Activated T-cell treated with anti-CD3 and anti-CD28 coated beads, Interleukin-2, amount 50 U/mL, for 4 hours (primary cell): ENCODE data around the gene SF3B3. TPM values are rescaled to one million over a fixed set of nuclear protein-coding genes. Genes with fewer than 3 reads are reported as not detected.
"Not testable (repeated sequence)": the region's sequence is repeated elsewhere in the genome, so short reads cannot be mapped to it uniquely, and the experiment has no call there.

Experiments
- ATAC-seq, 2 donors: fragments of 200-7000 bp; cut with Tn5 transposase; one replicate each; pipeline ENCODE4 v1.10.0; 2021
- DNase-seq: peaks from one replicate; pipeline ENCODE4 v3.0.0-alpha.2; 2020
- H3K27me3 Mint-ChIP-seq: one replicate; pipeline ENCODE4 v1.8.0; 2021; ENCODE audit warnings: low read depth, mixed read lengths
- H3K36me3 Mint-ChIP-seq: one replicate; pipeline ENCODE4 v1.8.0; 2022; ENCODE audit warnings: mixed read lengths; ENCODE audit not compliant: insufficient read depth
- H3K4me1 Mint-ChIP-seq: one replicate; pipeline ENCODE4 v1.8.0; 2021; ENCODE audit warnings: low read depth, mixed read lengths
- H3K4me3 Mint-ChIP-seq: one replicate; pipeline ENCODE4 v1.8.0; 2021; ENCODE audit warnings: mild to moderate bottlenecking, moderate library complexity, mixed read lengths
- H3K9me3 Mint-ChIP-seq: one replicate; pipeline ENCODE4 v1.8.0; 2021; ENCODE audit warnings: mixed read lengths
- total RNA-seq, 3 donors: library from RNA; stranded (reverse); gene quantifications; one replicate each; pipeline ENCODE4 v1.2.1, GENCODE V29; 2021

Gene SF3B3
- total RNA-seq, 3 donors from 2014 or later: 647 to 745 (median 710) TPM

- peaks cover 42% of the 10 kb centered on the region for H3K4me1 Mint-ChIP-seq
- H3K9me3 Mint-ChIP-seq: no peaks in the 10 kb centered on the region
- no peak for DNase-seq
- H3K27me3 Mint-ChIP-seq: no peaks in the 10 kb centered on the region
- H3K4me3 Mint-ChIP-seq: peak overlapping the region; percentile 99
- ATAC-seq: no peak
- H3K36me3 Mint-ChIP-seq: peaks cover 42% of the 10 kb centered on the region
Measured at GRCh38 chr16:70527315-70527996, 3.8 kb downstream of the SF3B3 start.

- ATAC-seq (peak in 1 of 2 donors; percentile 42), DNase-seq (no peak)
- Mint-ChIP-seq H3K36me3 (peaks cover 53% of the 10 kb centered on the region), H3K27me3 (no peaks in the 10 kb centered on the region), H3K4me1 (peaks cover 50% of the 10 kb centered on the region), H3K4me3 (peak overlapping the region; percentile 39), H3K9me3 (no peaks in the 10 kb centered on the region)
Measured at GRCh38 chr16:70529051-70529777, 5.6 kb downstream of the SF3B3 start.

- not testable (repeated sequence) for H3K27me3 Mint-ChIP-seq, H3K9me3 Mint-ChIP-seq, DNase-seq, H3K4me3 Mint-ChIP-seq, ATAC-seq
- H3K4me1 Mint-ChIP-seq: peaks cover 52% of the 10 kb centered on the region
- peaks cover 56% of the 10 kb centered on the region for H3K36me3 Mint-ChIP-seq
Measured at GRCh38 chr16:70529954-70530353, 6.3 kb downstream of the SF3B3 start.

GRCh38 chr16:70534971-70535370 lies 11.4 kb downstream of the SF3B3 start:
- Mint-ChIP-seq H3K9me3 (no peaks in the 10 kb centered on the region), H3K4me1 (peaks cover 24% of the 10 kb centered on the region), H3K36me3 (peaks cover 56% of the 10 kb centered on the region), H3K4me3 (no peak overlapping the region), H3K27me3 (no peaks in the 10 kb centered on the region)
- no peak for ATAC-seq
- no peak for DNase-seq

GRCh38 chr16:70540994-70541393 lies 17.4 kb downstream of the SF3B3 start:
- no peaks in the 10 kb centered on the region for H3K27me3 Mint-ChIP-seq
- no peaks in the 10 kb centered on the region for H3K9me3 Mint-ChIP-seq
- H3K4me3 Mint-ChIP-seq: no peak overlapping the region
- no peak for ATAC-seq
- DNase-seq: no peak
- H3K36me3 Mint-ChIP-seq: peaks cover 56% of the 10 kb centered on the region
- peaks cover 8% of the 10 kb centered on the region for H3K4me1 Mint-ChIP-seq

GRCh38 chr16:70544548-70544947 lies 20.9 kb downstream of the SF3B3 start:
- no peak for ATAC-seq
- H3K4me3 Mint-ChIP-seq: no peak overlapping the region
- peaks cover 55% of the 10 kb centered on the region for H3K36me3 Mint-ChIP-seq
- H3K9me3 Mint-ChIP-seq: no peaks in the 10 kb centered on the region
- no peaks in the 10 kb centered on the region for H3K27me3 Mint-ChIP-seq
- peaks cover 9% of the 10 kb centered on the region for H3K4me1 Mint-ChIP-seq
- DNase-seq: no peak

- no peak for ATAC-seq
- no peaks in the 10 kb centered on the region for H3K9me3 Mint-ChIP-seq
- no peak overlapping the region for H3K4me3 Mint-ChIP-seq
- H3K4me1 Mint-ChIP-seq: peaks cover 13% of the 10 kb centered on the region
- no peaks in the 10 kb centered on the region for H3K27me3 Mint-ChIP-seq
- H3K36me3 Mint-ChIP-seq: peaks cover 62% of the 10 kb centered on the region
- DNase-seq: no peak
Measured at GRCh38 chr16:70548936-70549335, 25.3 kb downstream of the SF3B3 start.

- Mint-ChIP-seq H3K27me3 (no peaks in the 10 kb centered on the region), H3K9me3 (no peaks in the 10 kb centered on the region), H3K36me3 (peaks cover 63% of the 10 kb centered on the region), H3K4me3 (no peak overlapping the region), H3K4me1 (peaks cover 13% of the 10 kb centered on the region)
- ATAC-seq: no peak
- no peak for DNase-seq
Measured at GRCh38 chr16:70550082-70550481, 26.5 kb downstream of the SF3B3 start.

- ATAC-seq (no peak), DNase-seq (no peak)
- H3K36me3 Mint-ChIP-seq: peaks cover 63% of the 10 kb centered on the region
- no peaks in the 10 kb centered on the region for H3K27me3 Mint-ChIP-seq
- H3K4me1 Mint-ChIP-seq: peaks cover 13% of the 10 kb centered on the region
- no peak overlapping the region for H3K4me3 Mint-ChIP-seq
- no peaks in the 10 kb centered on the region for H3K9me3 Mint-ChIP-seq
Measured at GRCh38 chr16:70551788-70552187, 28.2 kb downstream of the SF3B3 start.

GRCh38 chr16:70552675-70553074 lies 29.1 kb downstream of the SF3B3 start:
- H3K9me3 Mint-ChIP-seq: no peaks in the 10 kb centered on the region
- no peaks in the 10 kb centered on the region for H3K27me3 Mint-ChIP-seq
- ATAC-seq (no peak), DNase-seq (no peak)
- no peak overlapping the region for H3K4me3 Mint-ChIP-seq
- H3K36me3 Mint-ChIP-seq: peaks cover 70% of the 10 kb centered on the region
- peaks cover 13% of the 10 kb centered on the region for H3K4me1 Mint-ChIP-seq

- Mint-ChIP-seq H3K4me1 (peaks cover 10% of the 10 kb centered on the region), H3K9me3 (no peaks in the 10 kb centered on the region), H3K4me3 (no peak overlapping the region), H3K27me3 (no peaks in the 10 kb centered on the region), H3K36me3 (peaks cover 66% of the 10 kb centered on the region)
- no peak for ATAC-seq
- no peak for DNase-seq
Measured at GRCh38 chr16:70553645-70554044, 30.0 kb downstream of the SF3B3 start.

GRCh38 chr16:70556063-70556462 lies 32.4 kb downstream of the SF3B3 start:
- Mint-ChIP-seq H3K36me3 (peaks cover 54% of the 10 kb centered on the region), H3K27me3 (no peaks in the 10 kb centered on the region), H3K9me3 (no peaks in the 10 kb centered on the region), H3K4me1 (peaks cover 3% of the 10 kb centered on the region), H3K4me3 (no peak overlapping the region)
- ATAC-seq (no peak), DNase-seq (no peak)

- no peaks in the 10 kb centered on the region for H3K27me3 Mint-ChIP-seq
- no peak for ATAC-seq
Measured at GRCh38 chr16:70561623-70562022, 38.0 kb downstream of the SF3B3 start.

GRCh38 chr16:70563636-70564035 lies 40.0 kb downstream of the SF3B3 start:
- H3K9me3 Mint-ChIP-seq: no peaks in the 10 kb centered on the region
- ATAC-seq (no peak), DNase-seq (no peak)
- no peak overlapping the region for H3K4me3 Mint-ChIP-seq
- H3K27me3 Mint-ChIP-seq: no peaks in the 10 kb centered on the region
- H3K36me3 Mint-ChIP-seq: peaks cover 48% of the 10 kb centered on the region
- no peaks in the 10 kb centered on the region for H3K4me1 Mint-ChIP-seq

More at GRCh38 chr16:70561623-70562022, 38.0 kb downstream of the SF3B3 start:
- DNase-seq: no peak
- Mint-ChIP-seq H3K36me3 (peaks cover 52% of the 10 kb centered on the region), H3K4me1 (no peaks in the 10 kb centered on the region), H3K4me3 (no peak overlapping the region), H3K9me3 (no peaks in the 10 kb centered on the region)

GRCh38 chr16:70565053-70565452 lies 41.4 kb downstream of the SF3B3 start:
- ATAC-seq (no peak), DNase-seq (no peak)
- Mint-ChIP-seq H3K36me3 (peaks cover 51% of the 10 kb centered on the region), H3K4me1 (no peaks in the 10 kb centered on the region), H3K9me3 (no peaks in the 10 kb centered on the region), H3K4me3 (no peak overlapping the region), H3K27me3 (no peaks in the 10 kb centered on the region)
